CD14-positive monocyte (primary cell): ENCODE results near the gene COMMD1. TPM values are rescaled to one million over a fixed set of nuclear protein-coding genes. Genes with fewer than 3 reads are reported as not detected.

ENCODE experiments used
- DNase-seq, 3 donors: peaks; one replicate each; pipeline ENCODE4 v3.0.0-alpha.2; 2011 to 2022
- H2AFZ ChIP-seq: 2 replicates; pipeline ENCODE4 v1.6.0; 2012; ENCODE audit warnings: mild to moderate bottlenecking, low read depth, low read length, inconsistent platforms; ENCODE audit not compliant: insufficient read depth, poor library complexity, severe bottlenecking
- H3K27ac ChIP-seq, 2 donors: 1 replicate in 1 of 2; 2 replicates in 1 of 2; pipeline ENCODE4 v1.5.1; 2012 to 2013; ENCODE audit warnings: low read length in 2 of 2, control low read depth in 1 of 2, inconsistent platforms in 1 of 2, low read depth in 1 of 2, mild to moderate bottlenecking in 1 of 2
- H3K27me3 ChIP-seq, 2 donors: one replicate each; pipeline versions ENCODE4 v1.6.0 to v1.6.1; 2011 to 2013; ENCODE audit warnings: low read length in 2 of 2; ENCODE audit not compliant: control insufficient read depth in 2 of 2, insufficient read depth in 2 of 2
- H3K36me3 ChIP-seq, 2 donors: replicated peaks in 1 of 2; 1 replicate in 1 of 2; 2 replicates in 1 of 2; pipeline versions ENCODE4 v1.5.1 to v1.6.1; 2012 to 2013; ENCODE audit warnings: low read length in 2 of 2, control low read depth in 1 of 2, inconsistent platforms in 1 of 2, mild to moderate bottlenecking in 1 of 2; ENCODE audit not compliant: insufficient read depth in 2 of 2, control insufficient read depth in 1 of 2
- H3K4me1 ChIP-seq, 2 donors: 1 replicate in 1 of 2; 2 replicates in 1 of 2; pipeline versions ENCODE4 v1.5.1 to v1.6.1; 2012 to 2013; ENCODE audit warnings: low read length in 2 of 2, control low read depth in 1 of 2, inconsistent platforms in 1 of 2, mild to moderate bottlenecking in 1 of 2, moderate library complexity in 1 of 2; ENCODE audit not compliant: insufficient read depth in 2 of 2, control insufficient read depth in 1 of 2
- H3K4me2 ChIP-seq: replicated peaks from 2 replicates; pipeline ENCODE3; 2012; ENCODE audit warnings: low read length, moderate library complexity, mild to moderate bottlenecking; ENCODE audit not compliant: poor library complexity, severe bottlenecking; ENCODE audit errors: extremely low read depth
- H3K4me3 ChIP-seq, 3 experiments: fragments of 200-600 bp in 1 of 3; sonication (generic) in 1 of 3; replicated peaks in 1 of 3; 1 replicate in 2 of 3; 2 replicates in 1 of 3; pipeline ENCODE4 v1.5.1; 2011 to 2013; ENCODE audit warnings: low read length in 3 of 3, mild to moderate bottlenecking in 3 of 3, control low read depth in 2 of 3, low read depth in 2 of 3, inconsistent platforms in 1 of 3, moderate library complexity in 1 of 3
- H3K79me2 ChIP-seq: 2 replicates; pipeline ENCODE4 v1.6.0; 2012; ENCODE audit warnings: mild to moderate bottlenecking, control low read depth, inconsistent platforms, low read length, moderate library complexity; ENCODE audit not compliant: insufficient read depth
- H3K9ac ChIP-seq: 2 replicates; pipeline ENCODE4 v1.6.0; 2017; ENCODE audit warnings: low read length, mild to moderate bottlenecking; ENCODE audit not compliant: insufficient read depth, poor library complexity, severe bottlenecking
- H3K9me3 ChIP-seq, 2 donors: replicated peaks in 1 of 2; 1 replicate in 1 of 2; 2 replicates in 1 of 2; pipeline versions ENCODE4 v1.5.1 to v1.6.1; 2012 to 2013; ENCODE audit warnings: low read length in 2 of 2, control low read depth in 1 of 2; ENCODE audit not compliant: control insufficient read depth in 1 of 2, insufficient read depth in 1 of 2
- H4K20me1 ChIP-seq: 2 replicates; pipeline ENCODE4 v1.6.0; 2012; ENCODE audit warnings: mild to moderate bottlenecking, low read length, control low read depth, moderate library complexity; ENCODE audit not compliant: insufficient read depth
- H3K27ac Mint-ChIP-seq, 7 donors: one replicate each; pipeline ENCODE4 v1.8.0; 2020; ENCODE audit warnings: mild to moderate bottlenecking in 7 of 7, mixed read lengths in 7 of 7, moderate library complexity in 6 of 7, inconsistent platforms in 2 of 7
- H3K27me3 Mint-ChIP-seq, 3 donors: one replicate each; pipeline ENCODE4 v1.8.0; 2021 to 2022; ENCODE audit warnings: low read depth in 3 of 3, mild to moderate bottlenecking in 3 of 3, mixed read lengths in 3 of 3, moderate library complexity in 3 of 3, inconsistent platforms in 1 of 3
- H3K36me3 Mint-ChIP-seq, 2 donors: one replicate each; pipeline ENCODE4 v1.8.0; 2020; ENCODE audit warnings: mixed read lengths in 2 of 2, inconsistent platforms in 1 of 2, mild to moderate bottlenecking in 1 of 2
- H3K4me1 Mint-ChIP-seq: one replicate; pipeline ENCODE4 v1.8.0; 2020; ENCODE audit warnings: mild to moderate bottlenecking, mixed read lengths
- H3K4me3 Mint-ChIP-seq, 2 donors: one replicate each; pipeline ENCODE4 v1.8.0; 2020; ENCODE audit warnings: mild to moderate bottlenecking in 2 of 2, mixed read lengths in 2 of 2, moderate library complexity in 1 of 2
- H3K9me3 Mint-ChIP-seq, 7 donors: one replicate each; pipeline ENCODE4 v1.8.0; 2020 to 2022; ENCODE audit warnings: mixed read lengths in 7 of 7, mild to moderate bottlenecking in 6 of 7, moderate library complexity in 6 of 7, inconsistent platforms in 2 of 7
- WGBS: methylation state at CpG from one replicate; pipeline ENCODE4 v1.1.5; 2013; ENCODE audit warnings: missing lambda C conversion rate; ENCODE audit not compliant: insufficient coverage; 5-methylcytosine and 5-hydroxymethylcytosine counted together
- intact Hi-C, 2 donors: fragments of 100-400 bp; cut with micrococcal nuclease; formaldehyde crosslinking; loops; one replicate each; pipeline versions ENCODE4 v1.15.0 to v1.15.1; 2023
- polyA plus RNA-seq, 3 donors: library from polyadenylated mRNA; depleted of rRNA in 1 of 3; unstranded in 2 of 3; stranded (reverse) in 1 of 3; fragments of 300-500 nt in 2 of 3; fragments of >200 nt in 1 of 3; fragmentation: Illumina TruSeq in 2 of 3; gene quantifications; 1 replicate in 2 of 3; 2 replicates in 1 of 3; pipeline ENCODE4 v1.2.3, GENCODE V29; 2012 to 2021
- TF ChIP-seq, protein P1 (sequence below): fragments of 200-600 bp; IDR thresholded peaks from one replicate; pipeline ENCODE4 v1.8.0; 2022; ENCODE audit warnings: antibody characterized with exemption, mild to moderate bottlenecking

Gene COMMD1
- polyA plus RNA-seq, 3 donors, result 25.2 to 82.1 (median 70.7) TPM

DNA sequence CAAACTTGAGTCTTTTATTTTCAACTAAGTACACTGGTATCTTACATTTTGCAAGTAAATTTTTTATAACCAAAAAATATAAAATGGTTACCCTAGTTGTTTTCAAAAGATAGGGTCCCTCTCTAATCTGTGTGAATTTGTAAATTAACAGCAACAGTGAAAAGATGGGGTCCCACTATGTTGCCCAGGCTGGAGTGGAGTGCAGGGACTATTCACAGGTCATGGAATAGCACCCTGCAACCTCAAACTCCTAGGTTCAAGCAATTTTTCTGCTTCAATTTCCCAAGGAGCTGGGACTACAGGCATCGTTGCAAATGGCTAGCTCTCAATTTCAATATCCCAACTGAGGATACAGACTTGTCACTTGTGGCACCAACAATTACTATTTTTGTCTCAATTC is 29.1 kb upstream of the COMMD1 start:
- H3K27ac ChIP-seq, result no peak overlapping the region
- no peaks in the 10 kb centered on the region for H3K27me3 ChIP-seq
- no CpG with 5 or more reads among the region's 1 CpG for WGBS
- Mint-ChIP-seq H3K4me1 (no peaks in the 10 kb centered on the region), H3K27me3 (peaks cover 0 to 2% (median 0%) of the 10 kb centered on the region in 3 donors), H3K27ac (no peak overlapping the region), H3K9me3 (no peaks in the 10 kb centered on the region), H3K4me3 (no peak overlapping the region), H3K36me3 (peaks cover 75 to 94% of the 10 kb centered on the region in 2 donors)
- intact Hi-C loops, result no loop called here
- peaks cover 7% of the 10 kb centered on the region for H4K20me1 ChIP-seq
- H3K36me3 ChIP-seq, result peaks cover 94 to 100% of the 10 kb centered on the region in 2 donors
- no peaks in the 10 kb centered on the region for H3K4me1 ChIP-seq
- H2AFZ ChIP-seq, result no peak overlapping the region
- H3K9ac ChIP-seq, result no peak overlapping the region
- H3K4me3 ChIP-seq, result no peak overlapping the region
- TF ChIP-seq, protein P1, sequence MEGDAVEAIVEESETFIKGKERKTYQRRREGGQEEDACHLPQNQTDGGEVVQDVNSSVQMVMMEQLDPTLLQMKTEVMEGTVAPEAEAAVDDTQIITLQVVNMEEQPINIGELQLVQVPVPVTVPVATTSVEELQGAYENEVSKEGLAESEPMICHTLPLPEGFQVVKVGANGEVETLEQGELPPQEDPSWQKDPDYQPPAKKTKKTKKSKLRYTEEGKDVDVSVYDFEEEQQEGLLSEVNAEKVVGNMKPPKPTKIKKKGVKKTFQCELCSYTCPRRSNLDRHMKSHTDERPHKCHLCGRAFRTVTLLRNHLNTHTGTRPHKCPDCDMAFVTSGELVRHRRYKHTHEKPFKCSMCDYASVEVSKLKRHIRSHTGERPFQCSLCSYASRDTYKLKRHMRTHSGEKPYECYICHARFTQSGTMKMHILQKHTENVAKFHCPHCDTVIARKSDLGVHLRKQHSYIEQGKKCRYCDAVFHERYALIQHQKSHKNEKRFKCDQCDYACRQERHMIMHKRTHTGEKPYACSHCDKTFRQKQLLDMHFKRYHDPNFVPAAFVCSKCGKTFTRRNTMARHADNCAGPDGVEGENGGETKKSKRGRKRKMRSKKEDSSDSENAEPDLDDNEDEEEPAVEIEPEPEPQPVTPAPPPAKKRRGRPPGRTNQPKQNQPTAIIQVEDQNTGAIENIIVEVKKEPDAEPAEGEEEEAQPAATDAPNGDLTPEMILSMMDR, result no peak
- H3K9me3 ChIP-seq, result no peaks in the 10 kb centered on the region
- H3K4me2 ChIP-seq, result no peak overlapping the region
- H3K79me2 ChIP-seq, result no peaks in the 10 kb centered on the region
- no peak for DNase-seq

DNA sequence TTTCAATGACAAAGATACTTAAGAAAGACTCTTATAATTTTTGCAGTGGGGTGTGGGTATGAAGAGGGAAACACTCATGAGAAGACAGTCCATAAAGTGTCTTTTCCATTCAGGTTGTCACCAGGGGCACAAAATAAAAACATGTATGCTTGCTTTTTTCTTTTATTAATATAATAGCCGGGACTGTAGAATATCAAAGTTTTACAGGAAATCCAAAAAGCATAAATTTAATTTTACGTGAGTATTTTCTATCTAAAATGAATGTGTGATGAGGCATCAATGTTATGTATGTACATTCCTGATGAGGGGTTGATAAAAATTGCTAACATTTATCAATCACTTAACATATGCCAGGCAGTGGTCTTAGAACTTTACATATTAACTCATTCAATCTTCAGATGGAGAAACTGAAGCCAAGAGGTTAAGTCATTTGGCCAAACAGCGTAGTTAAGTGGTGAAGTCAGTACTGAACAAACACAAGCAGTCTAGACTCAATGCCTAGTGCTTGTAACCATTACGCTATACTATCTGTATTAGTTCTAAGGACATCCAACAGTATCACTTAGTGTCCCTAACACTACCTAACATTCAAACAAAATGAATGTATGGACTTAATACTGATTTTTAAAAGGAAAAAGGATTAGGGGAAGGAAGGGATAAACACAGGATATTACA is 27.8 kb upstream of the COMMD1 start:
- no peak overlapping the region for H2AFZ ChIP-seq
- H3K4me2 ChIP-seq, result no peak overlapping the region
- Mint-ChIP-seq H3K4me1 (no peaks in the 10 kb centered on the region), H3K4me3 (no peak overlapping the region), H3K27ac (no peak overlapping the region), H3K27me3 (peaks cover 0 to 2% (median 0%) of the 10 kb centered on the region in 3 donors), H3K36me3 (peaks cover 78 to 95% of the 10 kb centered on the region in 2 donors), H3K9me3 (no peaks in the 10 kb centered on the region)
- peaks cover 5% of the 10 kb centered on the region for H3K79me2 ChIP-seq
- WGBS, result no CpG with 5 or more reads among the region's 4 CpGs
- no peaks in the 10 kb centered on the region for H3K27me3 ChIP-seq
- peaks cover 93 to 100% of the 10 kb centered on the region in 2 donors for H3K36me3 ChIP-seq
- H3K9ac ChIP-seq, result no peak overlapping the region
- H4K20me1 ChIP-seq, result peaks cover 3% of the 10 kb centered on the region
- H3K4me1 ChIP-seq, result no peaks in the 10 kb centered on the region
- DNase-seq, result no peak
- intact Hi-C loops, result no loop called here
- TF ChIP-seq, protein P1, result no peak
- no peak overlapping the region for H3K4me3 ChIP-seq
- H3K9me3 ChIP-seq, result no peaks in the 10 kb centered on the region
- H3K27ac ChIP-seq, result no peak overlapping the region
